HL-60 (cell line): ENCODE data around the gene PTPRG.

Experiments
- CTCF ChIP-seq: IDR thresholded peaks from one replicate; pipeline ENCODE4 v1.5.1; 2011; ENCODE audit warnings: low read length, control low read depth, inconsistent platforms; ENCODE audit not compliant: insufficient read depth
- POLR2AphosphoS5 ChIP-seq: IDR thresholded peaks from 2 replicates; pipeline ENCODE4 v1.6.1; 2012; ENCODE audit warnings: low read depth
- REST ChIP-seq: IDR thresholded peaks from 2 replicates; pipeline ENCODE4 v1.6.1; 2012; ENCODE audit warnings: low read depth; ENCODE audit not compliant: insufficient replicate concordance
- SPI1 ChIP-seq: IDR thresholded peaks from 2 replicates; pipeline ENCODE4 v1.6.1; 2012; ENCODE audit warnings: low read depth, mild to moderate bottlenecking, borderline replicate concordance

- TF ChIP-seq CTCF (no peak), POLR2AphosphoS5 (no peak), SPI1 (no peak), REST (no peak)
These were observed 619.1 kb downstream of the PTPRG start for GRCh38 chr3:62180514-62180913.
